Ishikawa (cell line): ENCODE data around the gene MYDGF.

Experiments
- CEBPB ChIP-seq: IDR thresholded peaks from 2 replicates; pipeline ENCODE4 v1.6.1; 2012
- CREB1 ChIP-seq: IDR thresholded peaks from 2 replicates; pipeline ENCODE4 v1.6.1; 2012; ENCODE audit warnings: low read depth
- EGR1 ChIP-seq: IDR thresholded peaks from 2 replicates; pipeline ENCODE4 v1.6.1; 2012
- EP300 ChIP-seq: IDR thresholded peaks from 2 replicates; pipeline ENCODE4 v1.6.1; 2012; ENCODE audit warnings: borderline replicate concordance
- FOXM1 ChIP-seq: IDR thresholded peaks from 2 replicates; pipeline ENCODE4 v1.6.1; 2012; ENCODE audit warnings: low read depth, borderline replicate concordance
- NFIC ChIP-seq: IDR thresholded peaks from 2 replicates; pipeline ENCODE4 v1.6.1; 2012
- RAD21 ChIP-seq: IDR thresholded peaks from 2 replicates; pipeline ENCODE4 v1.6.1; 2012; ENCODE audit warnings: low read depth
- TAF1 ChIP-seq: IDR thresholded peaks from 2 replicates; pipeline ENCODE4 v1.6.1; 2012; ENCODE audit warnings: low read depth, mild to moderate bottlenecking
- TCF12 ChIP-seq: IDR thresholded peaks from 2 replicates; pipeline ENCODE4 v1.6.1; 2012; ENCODE audit warnings: low read depth
- TEAD4 ChIP-seq: IDR thresholded peaks from 2 replicates; pipeline ENCODE4 v1.6.1; 2012
- YY1 ChIP-seq: IDR thresholded peaks from 2 replicates; pipeline ENCODE4 v1.6.1; 2012; ENCODE audit warnings: low read depth
- ZBTB7A ChIP-seq: IDR thresholded peaks from 2 replicates; pipeline ENCODE4 v1.6.1; 2012; ENCODE audit warnings: low read depth
- TF ChIP-seq, protein P1 (sequence below): IDR thresholded peaks from 2 replicates; pipeline ENCODE4 v1.6.1; 2012; ENCODE audit warnings: low read depth, mild to moderate bottlenecking
- TF ChIP-seq, protein P2 (sequence below): IDR thresholded peaks from 2 replicates; pipeline ENCODE4 v1.6.1; 2012
- TF ChIP-seq, protein P3 (sequence below): IDR thresholded peaks from 2 replicates; pipeline ENCODE4 v1.6.1; 2012

MYDGF gene

DNA sequence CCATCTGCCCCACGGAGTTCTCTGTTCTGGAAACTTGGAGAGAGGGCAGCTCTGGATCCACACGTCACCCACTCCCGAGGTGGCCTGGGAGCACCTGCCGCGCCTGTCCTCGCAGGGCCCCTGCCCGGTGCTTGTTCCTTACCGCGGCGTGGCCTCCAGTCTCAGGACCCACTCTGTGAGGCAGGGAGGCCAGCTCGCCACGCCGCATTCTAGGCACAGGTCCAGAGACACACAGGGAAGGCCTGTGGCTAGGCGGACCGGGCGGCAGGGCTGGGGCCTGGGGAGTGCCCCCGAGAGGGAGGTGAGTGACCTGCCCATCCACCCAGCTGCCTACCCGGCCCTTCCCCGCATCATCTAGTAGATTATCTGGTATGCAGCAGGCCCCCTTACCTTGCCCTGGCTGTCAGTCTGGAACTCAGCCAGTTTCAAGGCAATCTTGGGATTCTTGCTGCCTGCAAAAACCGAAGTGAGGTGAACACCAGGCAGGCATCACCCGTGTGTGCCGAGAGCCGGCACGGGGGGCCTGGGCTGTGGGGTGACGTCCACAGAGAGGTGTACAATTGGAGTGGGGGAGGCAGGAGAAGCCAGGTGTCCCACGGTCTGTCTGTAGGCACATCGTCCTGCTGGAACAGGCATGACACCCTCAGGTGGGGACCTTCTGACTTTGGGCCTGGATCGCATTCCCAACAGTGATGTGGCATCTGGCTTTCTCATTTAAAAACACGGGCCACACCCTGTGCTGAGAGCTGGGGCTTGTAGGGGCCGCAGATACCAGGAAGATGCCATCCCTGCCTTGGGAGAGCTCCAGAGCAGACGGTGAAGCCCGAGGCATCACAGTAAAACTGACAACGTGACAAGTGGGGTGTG lies 29.9 kb upstream of the MYDGF start:
- TF ChIP-seq EGR1 (no peak), CEBPB (no peak), RAD21 (no peak), CREB1 (no peak), ZBTB7A (no peak), NFIC (no peak), TAF1 (no peak), TEAD4 (no peak), YY1 (no peak), EP300 (no peak), TCF12 (no peak), FOXM1 (no peak)
- TF ChIP-seq, protein P1, sequence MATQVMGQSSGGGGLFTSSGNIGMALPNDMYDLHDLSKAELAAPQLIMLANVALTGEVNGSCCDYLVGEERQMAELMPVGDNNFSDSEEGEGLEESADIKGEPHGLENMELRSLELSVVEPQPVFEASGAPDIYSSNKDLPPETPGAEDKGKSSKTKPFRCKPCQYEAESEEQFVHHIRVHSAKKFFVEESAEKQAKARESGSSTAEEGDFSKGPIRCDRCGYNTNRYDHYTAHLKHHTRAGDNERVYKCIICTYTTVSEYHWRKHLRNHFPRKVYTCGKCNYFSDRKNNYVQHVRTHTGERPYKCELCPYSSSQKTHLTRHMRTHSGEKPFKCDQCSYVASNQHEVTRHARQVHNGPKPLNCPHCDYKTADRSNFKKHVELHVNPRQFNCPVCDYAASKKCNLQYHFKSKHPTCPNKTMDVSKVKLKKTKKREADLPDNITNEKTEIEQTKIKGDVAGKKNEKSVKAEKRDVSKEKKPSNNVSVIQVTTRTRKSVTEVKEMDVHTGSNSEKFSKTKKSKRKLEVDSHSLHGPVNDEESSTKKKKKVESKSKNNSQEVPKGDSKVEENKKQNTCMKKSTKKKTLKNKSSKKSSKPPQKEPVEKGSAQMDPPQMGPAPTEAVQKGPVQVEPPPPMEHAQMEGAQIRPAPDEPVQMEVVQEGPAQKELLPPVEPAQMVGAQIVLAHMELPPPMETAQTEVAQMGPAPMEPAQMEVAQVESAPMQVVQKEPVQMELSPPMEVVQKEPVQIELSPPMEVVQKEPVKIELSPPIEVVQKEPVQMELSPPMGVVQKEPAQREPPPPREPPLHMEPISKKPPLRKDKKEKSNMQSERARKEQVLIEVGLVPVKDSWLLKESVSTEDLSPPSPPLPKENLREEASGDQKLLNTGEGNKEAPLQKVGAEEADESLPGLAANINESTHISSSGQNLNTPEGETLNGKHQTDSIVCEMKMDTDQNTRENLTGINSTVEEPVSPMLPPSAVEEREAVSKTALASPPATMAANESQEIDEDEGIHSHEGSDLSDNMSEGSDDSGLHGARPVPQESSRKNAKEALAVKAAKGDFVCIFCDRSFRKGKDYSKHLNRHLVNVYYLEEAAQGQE = no peak
- TF ChIP-seq, protein P2, sequence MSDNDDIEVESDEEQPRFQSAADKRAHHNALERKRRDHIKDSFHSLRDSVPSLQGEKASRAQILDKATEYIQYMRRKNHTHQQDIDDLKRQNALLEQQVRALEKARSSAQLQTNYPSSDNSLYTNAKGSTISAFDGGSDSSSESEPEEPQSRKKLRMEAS = no peak
- TF ChIP-seq, protein P3, sequence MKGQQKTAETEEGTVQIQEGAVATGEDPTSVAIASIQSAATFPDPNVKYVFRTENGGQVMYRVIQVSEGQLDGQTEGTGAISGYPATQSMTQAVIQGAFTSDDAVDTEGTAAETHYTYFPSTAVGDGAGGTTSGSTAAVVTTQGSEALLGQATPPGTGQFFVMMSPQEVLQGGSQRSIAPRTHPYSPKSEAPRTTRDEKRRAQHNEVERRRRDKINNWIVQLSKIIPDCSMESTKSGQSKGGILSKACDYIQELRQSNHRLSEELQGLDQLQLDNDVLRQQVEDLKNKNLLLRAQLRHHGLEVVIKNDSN = no peak

DNA sequence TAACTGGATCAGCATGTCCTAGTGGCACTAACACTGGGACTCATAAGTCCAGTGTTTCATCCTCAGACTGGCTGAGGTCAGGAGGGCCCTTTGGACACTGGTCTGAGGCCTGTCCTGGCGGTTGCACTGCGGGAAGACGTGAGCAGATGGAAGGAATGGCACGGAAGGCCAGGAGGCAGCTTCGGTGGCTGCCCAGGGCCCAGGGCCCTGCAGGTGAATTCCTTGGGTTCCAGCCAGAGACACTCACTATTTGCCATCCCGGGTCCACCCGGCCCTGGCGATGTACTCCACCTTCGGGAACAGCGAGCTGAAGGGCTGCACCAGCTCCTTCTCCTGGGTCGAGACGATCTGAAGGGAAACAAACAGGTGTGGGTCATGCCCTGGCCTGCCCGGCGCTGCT lies 27.2 kb upstream of the MYDGF start:
- TF ChIP-seq TEAD4 = no peak
- no peak for TF ChIP-seq EGR1
- no peak for TF ChIP-seq FOXM1
- TF ChIP-seq TCF12 = no peak
- TF ChIP-seq, protein P1 = no peak
- TF ChIP-seq ZBTB7A = no peak
- TF ChIP-seq CEBPB = no peak
- TF ChIP-seq, protein P2 = no peak
- TF ChIP-seq, protein P3 = no peak

DNA sequence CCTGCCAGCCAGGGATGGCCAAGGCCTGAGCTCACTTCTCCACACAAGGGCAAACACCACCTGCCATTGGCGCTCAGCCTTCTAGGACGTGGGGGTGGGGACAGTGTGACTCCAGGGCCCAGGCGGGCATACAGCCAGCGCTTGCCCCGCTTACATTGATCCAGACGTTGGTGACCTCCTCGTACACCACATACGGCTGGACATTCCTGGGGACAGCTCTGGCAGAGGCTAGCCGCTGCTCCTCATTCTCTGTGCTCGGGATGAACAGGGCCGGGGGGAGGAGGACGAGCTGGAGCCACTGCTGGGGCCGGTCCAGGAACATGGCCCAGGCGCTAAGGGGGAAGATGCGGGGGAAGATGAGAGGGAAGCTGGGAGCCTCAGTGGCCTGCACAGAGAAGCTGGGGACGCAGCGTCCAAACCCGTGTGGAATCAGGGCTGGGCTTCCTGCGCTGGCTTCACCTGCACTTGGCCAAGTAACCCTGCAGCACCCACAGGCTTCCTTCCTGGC lies 25.1 kb upstream of the MYDGF start:
- TF ChIP-seq, protein P2 = no peak
- TF ChIP-seq EP300 = no peak
- no peak for TF ChIP-seq TEAD4
- TF ChIP-seq ZBTB7A = no peak
- no peak for TF ChIP-seq TCF12
- TF ChIP-seq TAF1 = no peak
- TF ChIP-seq, protein P1 = no peak
- no peak for TF ChIP-seq CEBPB
- no peak for TF ChIP-seq FOXM1
- TF ChIP-seq, protein P3 = no peak
- no peak for TF ChIP-seq RAD21
- no peak for TF ChIP-seq EGR1
